Stimulated activated CD4-positive, alpha-beta T cell treated with anti-CD3 and anti-CD28 coated beads, Interleukin-1b, Interleukin-23, amount 100 ng/mL, for 48 hours (primary cell): ENCODE measurements around the gene PGAP6.

ENCODE experiments used
- DNase-seq: peaks from one replicate; pipeline ENCODE4 v3.0.0-alpha.2; 2020

The PGAP6 gene

DNA sequence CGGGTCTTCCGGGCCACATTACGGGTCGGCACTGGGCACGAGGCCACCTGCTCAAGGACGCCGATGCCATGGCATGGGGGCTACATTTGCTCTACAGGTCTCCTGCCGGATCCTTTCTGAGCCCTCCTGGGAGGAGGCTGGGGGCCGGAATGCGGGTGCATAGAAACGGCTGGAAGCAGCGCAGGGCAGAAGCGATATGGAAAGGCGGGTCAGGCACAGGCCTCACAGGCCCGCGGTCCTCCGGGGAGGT lies 57.7 kb downstream of the PGAP6 start:
- no peak for DNase-seq

DNA sequence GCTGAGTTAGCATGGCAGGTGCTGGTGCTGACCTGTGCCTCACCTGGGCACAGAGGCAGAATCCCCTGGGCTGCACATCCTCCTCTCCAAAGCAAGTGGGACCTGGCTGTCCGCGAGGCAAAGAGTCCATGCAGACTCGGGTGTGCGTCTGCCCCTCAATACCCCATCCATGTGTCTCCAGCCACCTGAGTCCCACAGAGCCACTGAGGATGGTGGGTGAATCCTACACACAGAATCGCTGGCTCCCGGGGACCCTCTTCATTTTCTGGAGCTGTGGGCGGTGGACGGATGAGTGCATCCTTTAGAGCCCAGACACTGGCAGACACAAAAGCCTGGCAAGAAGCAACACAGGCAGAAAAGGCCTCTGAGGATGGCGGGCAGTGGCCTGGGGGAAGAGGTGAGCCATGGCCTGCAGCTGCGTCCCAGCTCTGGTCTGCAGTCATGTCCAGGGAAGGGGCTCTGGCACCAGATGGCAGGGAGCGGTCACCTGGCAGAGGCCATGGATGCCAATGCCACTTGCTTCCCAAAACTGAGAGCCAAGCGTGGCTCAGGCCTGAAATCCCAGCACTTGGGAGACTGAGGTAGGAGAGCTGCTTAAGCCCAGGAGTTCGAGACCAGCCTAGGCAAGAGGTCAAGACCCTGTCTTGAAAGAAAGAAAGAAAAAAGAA lies 59.2 kb downstream of the PGAP6 start:
- DNase-seq = no peak

DNA sequence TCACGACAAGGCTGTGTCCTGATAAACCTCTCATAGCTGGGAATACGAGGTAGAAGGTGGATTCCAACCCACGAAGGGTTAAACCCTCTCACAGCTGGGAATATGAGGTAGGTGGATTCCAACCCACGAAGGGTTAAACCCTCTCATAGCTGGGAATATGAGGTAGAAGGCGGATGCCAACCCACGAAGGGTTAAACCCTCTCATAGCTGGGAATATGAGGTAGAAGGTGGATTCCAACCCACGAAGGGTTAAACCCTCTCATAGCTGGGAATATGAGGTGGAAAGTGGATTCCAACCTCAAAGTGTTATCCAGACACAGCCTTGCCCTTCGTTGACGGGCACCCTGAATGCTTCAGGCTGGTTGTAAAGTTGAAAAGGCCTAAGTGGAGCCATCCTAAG lies 60.2 kb downstream of the PGAP6 start:
- no peak for DNase-seq
